HepG2 (cell line): ENCODE measurements around the gene EVA1A. TPM values are rescaled to one million over a fixed set of nuclear protein-coding genes. Genes with fewer than 3 reads are reported as not detected.

Experiments
- EED ChIP-seq: sonication (generic); formaldehyde crosslinking; IDR thresholded peaks from 2 replicates; pipeline ENCODE4 v1.5.0; 2020; ENCODE audit warnings: mild to moderate bottlenecking, missing genetic modification reagents
- HOXA5 ChIP-seq: sonication (generic); formaldehyde crosslinking; IDR thresholded peaks from 2 replicates; pipeline ENCODE4 v1.4.0; 2020; ENCODE audit warnings: missing genetic modification reagents
- IKZF4 ChIP-seq: sonication (generic); formaldehyde crosslinking; IDR thresholded peaks from 2 replicates; pipeline ENCODE4 v1.5.1; 2020; ENCODE audit warnings: borderline replicate concordance, mild to moderate bottlenecking, low read depth, missing genetic modification reagents; ENCODE audit errors: not compliant biosample characterization
- MIXL1 ChIP-seq: IDR thresholded peaks from 2 replicates; pipeline ENCODE4 v1.6.1; 2016
- NFAT5 ChIP-seq: sonication (generic); formaldehyde crosslinking; IDR thresholded peaks from 2 replicates; pipeline ENCODE4 v1.4.0; 2020; ENCODE audit warnings: missing genetic modification reagents
- NFIC ChIP-seq: IDR thresholded peaks from 2 replicates; pipeline ENCODE4 v1.6.1; 2012; ENCODE audit warnings: mild to moderate bottlenecking, low read length, inconsistent platforms
- PAF1 ChIP-seq: IDR thresholded peaks from 2 replicates; pipeline ENCODE4 v1.6.1; 2016; ENCODE audit warnings: missing genetic modification reagents, missing compliant biosample characterization
- TFDP1 ChIP-seq: IDR thresholded peaks from 2 replicates; pipeline ENCODE4 v1.6.1; 2016; ENCODE audit warnings: missing compliant biosample characterization, missing genetic modification reagents, borderline replicate concordance
- THAP7 ChIP-seq: sonication (generic); formaldehyde crosslinking; IDR thresholded peaks from 2 replicates; pipeline ENCODE4 v1.8.1; 2023; ENCODE audit warnings: mild to moderate bottlenecking, missing genetic modification reagents
- ZFP91 ChIP-seq: sonication (generic); formaldehyde crosslinking; IDR thresholded peaks from 2 replicates; pipeline ENCODE4 v1.9.0; 2022; ENCODE audit warnings: missing genetic modification reagents, mild to moderate bottlenecking, borderline replicate concordance
- ZNF232 ChIP-seq: sonication (generic); formaldehyde crosslinking; IDR thresholded peaks from 2 replicates; pipeline ENCODE4 v1.4.0; 2020; ENCODE audit warnings: missing genetic modification reagents, borderline replicate concordance
- ZNF512 ChIP-seq: sonication (generic); formaldehyde crosslinking; IDR thresholded peaks from 2 replicates; pipeline ENCODE4 v1.4.0; 2020; ENCODE audit warnings: mild to moderate bottlenecking, missing genetic modification reagents
- ZNF589 ChIP-seq: sonication (generic); formaldehyde crosslinking; conservative IDR thresholded peaks from 2 replicates; pipeline ENCODE4 v1.8.0; 2022; ENCODE audit warnings: mild to moderate bottlenecking, moderate library complexity, missing genetic modification reagents
- ZNF614 ChIP-seq: IDR thresholded peaks from 2 replicates; pipeline ENCODE4 v1.6.1; 2018; ENCODE audit warnings: missing biosample characterization, missing genetic modification reagents, inconsistent platforms, borderline replicate concordance
- ZNF776 ChIP-seq: sonication (generic); formaldehyde crosslinking; IDR thresholded peaks from 2 replicates; pipeline ENCODE4 v1.4.0; 2020; ENCODE audit warnings: mild to moderate bottlenecking, missing genetic modification reagents
- ZNF790 ChIP-seq: sonication (generic); formaldehyde crosslinking; IDR thresholded peaks from 2 replicates; pipeline ENCODE4 v1.8.0; 2022; ENCODE audit warnings: missing genetic modification reagents, mild to moderate bottlenecking, borderline replicate concordance
- polyA plus RNA-seq, 8 experiments: library from polyadenylated mRNA; depleted of rRNA in 3 of 8; stranded (reverse) in 7 of 8; unstranded in 1 of 8; fragments of >200 nt; fragmentation: Illumina TruSeq in 4 of 8; extraction: Trizol in 4 of 8; gene quantifications; 2 replicates each; pipeline versions ENCODE4 v1.2.1 to v1.2.3, GENCODE V29; 2011 to 2016; ENCODE audit warnings: low read depth in 4 of 8, missing spikeins in 1 of 8, mixed read lengths in 1 of 8; ENCODE audit not compliant: insufficient read depth in 1 of 8
- total RNA-seq, 5 experiments: library from RNA; depleted of rRNA; stranded (reverse); fragments of >200 nt; fragmentation: Illumina TruSeq; extraction: Trizol; gene quantifications; 2 replicates each; pipeline ENCODE4 v1.2.3, GENCODE V29; 2016; ENCODE audit warnings: low read depth in 1 of 5

EVA1A gene
- total and polyA plus RNA-seq, 2 of the 13 experiments (the other 11 are each of a cell fraction or from before 2014, with no cell fraction given): 57.5 to 57.8 TPM

- 0 out of 2 replicates have a peak, but pooled peaks have one; percentile 27 for TF ChIP-seq HOXA5 (CRISPR knock-in tag)
- no peak for TF ChIP-seq IKZF4 (CRISPR knock-in tag)
- TF ChIP-seq EED: no peak; the same call in 1 of the 2 replicates
- TF ChIP-seq PAF1: no peak
- TF ChIP-seq NFIC: peak; percentile 98
- 0 out of 2 replicates have a peak, but pooled peaks have one; percentile 10 for TF ChIP-seq MIXL1 (CRISPR knock-in tag)
- TF ChIP-seq ZNF589 (CRISPR knock-in tag): 0 out of 2 replicates have a peak, but pooled peaks have one; percentile 60
- 0 out of 2 replicates have a peak, but pooled peaks have one; percentile 51 for TF ChIP-seq THAP7 (CRISPR knock-in tag)
- TF ChIP-seq NFAT5: no peak
- TF ChIP-seq ZNF232 (CRISPR knock-in tag): no peak
- TF ChIP-seq ZNF614 (CRISPR knock-in tag): peak; percentile 89; the same call in 1 of the 2 replicates
- TF ChIP-seq ZNF790 (CRISPR knock-in tag): 0 out of 2 replicates have a peak, but pooled peaks have one; percentile 57
- no peak; the same call in 1 of the 2 replicates for TF ChIP-seq ZFP91 (CRISPR knock-in tag)
- TF ChIP-seq ZNF776 (CRISPR knock-in tag): no peak
- no peak for TF ChIP-seq ZNF512 (CRISPR knock-in tag)
- peak; percentile 68; the same call in 1 of the 2 replicates for TF ChIP-seq TFDP1 (CRISPR knock-in tag)
These were observed 37.1 kb downstream of the EVA1A start (continued) for GRCh38 chr2:75523313-75524275.
